A549 (cell line): ENCODE data around the gene MRPL53.

Source experiments
- CBX2 ChIP-seq: fragments of 200-600 bp; sonication (generic); IDR thresholded peaks from 2 replicates; pipeline ENCODE4 v1.6.1; 2016; ENCODE audit warnings: low read depth, mild to moderate bottlenecking, borderline replicate concordance
- CEBPB ChIP-seq, 2 experiments: fragments of >200 bp in 1 of 2; sonication (Bioruptor Twin) in 1 of 2; formaldehyde crosslinking in 1 of 2; IDR thresholded peaks; 2 replicates each; pipeline ENCODE4 v1.6.1; 2012 to 2016
- CHD2 ChIP-seq: fragments of 150-350 bp; IDR thresholded peaks from 2 replicates; pipeline ENCODE4 v1.6.1; 2014; ENCODE audit warnings: low read length; ENCODE audit not compliant: partially characterized antibody
- CTCF ChIP-seq: fragments of >200 bp; sonication (Bioruptor Twin); formaldehyde crosslinking; IDR thresholded peaks from 3 replicates; pipeline ENCODE4 v1.5.1; 2016
- HOXA7 ChIP-seq: fragments of 250-450 bp; sonication (Bioruptor Pico); IDR thresholded peaks from 2 replicates; pipeline ENCODE4 v1.5.0; 2020; ENCODE audit warnings: mild to moderate bottlenecking, moderate library complexity
- KDM1A ChIP-seq: fragments of 200-600 bp; sonication (generic); IDR thresholded peaks from 2 replicates; pipeline ENCODE4 v1.6.1; 2016; ENCODE audit warnings: low read depth, mild to moderate bottlenecking
- NR3C1 ChIP-seq: fragments of >200 bp; sonication (Bioruptor Twin); formaldehyde crosslinking; IDR thresholded peaks from 3 replicates; pipeline ENCODE4 v1.6.1; 2017
- PBX3 ChIP-seq: IDR thresholded peaks from 2 replicates; pipeline ENCODE4 v1.6.1; 2012
- POLR2A ChIP-seq: IDR thresholded peaks from 2 replicates; pipeline ENCODE4 v1.6.1; 2012; ENCODE audit warnings: mild to moderate bottlenecking, low read length
- SMC3 ChIP-seq: fragments of >200 bp; sonication (Bioruptor Twin); formaldehyde crosslinking; IDR thresholded peaks from 3 replicates; pipeline ENCODE4 v1.6.1; 2018; ENCODE audit warnings: inconsistent platforms
- SREBF2 ChIP-seq: fragments of 450-650 bp; IDR thresholded peaks from 2 replicates; pipeline ENCODE4 v1.6.1; 2014; ENCODE audit warnings: mild to moderate bottlenecking, moderate library complexity
- ZFP36 ChIP-seq: fragments of 450-650 bp; IDR thresholded peaks from 2 replicates; pipeline ENCODE4 v1.6.1; 2014; ENCODE audit warnings: borderline replicate concordance; ENCODE audit not compliant: partially characterized antibody
- ZNF302 ChIP-seq: fragments of 250-450 bp; sonication (Bioruptor Pico); IDR thresholded peaks from 2 replicates; pipeline ENCODE4 v1.9.0; 2021; ENCODE audit warnings: inconsistent platforms, mild to moderate bottlenecking, moderate library complexity

- TF ChIP-seq ZFP36 (no peak), SMC3 (no peak), CBX2 (no peak), SREBF2 (no peak), CTCF (no peak), CHD2 (no peak), PBX3 (no peak), HOXA7 (CRISPR knock-in tag) (no peak), NR3C1 (no peak), KDM1A (no peak), POLR2A (no peak), ZNF302 (CRISPR knock-in tag) (no peak), CEBPB (IDR thresholded peaks at IDR 0.05) (no peak)
Measured at GRCh38 chr2:74424139-74424992, 48.1 kb downstream of the MRPL53 start.
